Stimulated activated CD4-positive, alpha-beta T cell treated with anti-CD3 and anti-CD28 coated beads, Interleukin-4, amount 100 ng/mL, for 48 hours (primary cell): ENCODE data around the gene CARHSP1.
"Not testable (repeated sequence)": the region's sequence is repeated elsewhere in the genome, so short reads cannot be mapped to it uniquely, and the experiment has no call there.

Source experiments
- DNase-seq, 2 donors: peaks; one replicate each; pipeline ENCODE4 v3.0.0-alpha.2; 2020; ENCODE audit warnings: low read depth in 2 of 2

Gene CARHSP1

DNA sequence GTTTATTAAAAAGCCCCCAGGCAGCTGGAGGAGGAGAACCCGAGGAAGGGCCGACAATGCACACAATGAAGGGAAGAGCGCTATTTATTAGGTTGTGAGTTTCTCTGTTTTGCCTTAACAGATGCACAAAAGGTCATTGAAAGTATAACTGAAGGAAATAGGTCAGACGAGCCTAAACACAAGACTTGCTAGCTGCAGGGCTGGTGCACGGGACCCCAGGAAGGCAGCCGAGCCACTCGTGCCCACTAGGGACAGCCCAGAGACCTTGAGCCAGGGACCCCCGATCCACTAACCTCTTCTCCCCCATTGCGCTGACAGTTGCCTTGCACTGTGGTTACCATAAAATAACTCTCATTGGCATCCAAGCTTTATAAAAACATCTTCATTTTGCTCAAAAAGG is 24.6 kb upstream of the CARHSP1 start:
- no peak for DNase-seq

DNA sequence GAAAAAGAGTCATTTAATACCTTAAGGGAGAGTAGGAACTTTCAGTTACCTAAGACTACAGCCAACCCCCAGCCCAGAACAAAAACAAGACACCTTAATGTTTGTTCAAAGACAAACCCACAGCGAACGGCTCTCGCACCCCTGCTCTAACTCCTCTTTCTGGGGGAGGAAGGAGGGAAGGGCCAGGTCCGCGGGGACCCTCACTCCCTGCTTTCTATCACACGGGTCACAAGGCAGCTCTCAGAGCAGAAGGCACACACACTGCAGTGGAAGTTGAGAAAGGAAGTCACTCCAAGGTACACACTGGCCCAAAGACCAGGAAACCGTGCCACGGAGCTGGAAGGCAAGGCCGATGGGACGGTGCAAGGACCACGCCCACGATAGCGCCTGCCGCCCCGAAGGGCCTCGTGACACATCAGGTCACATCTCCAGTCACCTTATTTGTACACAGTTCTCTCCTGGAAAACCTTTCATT is 23.3 kb upstream of the CARHSP1 start:
- no peak for DNase-seq

DNA sequence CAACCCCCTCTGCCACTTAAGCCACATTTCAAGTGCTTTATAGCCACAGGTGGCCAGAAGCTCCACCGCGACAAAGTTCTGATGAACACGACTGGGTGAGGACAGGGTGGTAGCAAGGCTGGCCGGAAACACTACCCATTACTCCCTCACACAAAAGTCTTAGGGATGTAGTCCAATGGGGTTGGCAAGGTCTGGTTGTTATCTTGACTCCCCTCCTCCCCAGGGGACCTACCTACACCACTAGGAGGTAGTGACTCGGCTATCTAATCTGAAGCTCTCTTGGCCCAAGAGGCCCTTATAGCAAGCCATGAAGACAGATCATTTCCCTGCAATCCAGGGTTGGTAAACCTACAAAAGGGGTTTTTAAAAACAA is 21.7 kb upstream of the CARHSP1 start:
- DNase-seq: no peak

DNA sequence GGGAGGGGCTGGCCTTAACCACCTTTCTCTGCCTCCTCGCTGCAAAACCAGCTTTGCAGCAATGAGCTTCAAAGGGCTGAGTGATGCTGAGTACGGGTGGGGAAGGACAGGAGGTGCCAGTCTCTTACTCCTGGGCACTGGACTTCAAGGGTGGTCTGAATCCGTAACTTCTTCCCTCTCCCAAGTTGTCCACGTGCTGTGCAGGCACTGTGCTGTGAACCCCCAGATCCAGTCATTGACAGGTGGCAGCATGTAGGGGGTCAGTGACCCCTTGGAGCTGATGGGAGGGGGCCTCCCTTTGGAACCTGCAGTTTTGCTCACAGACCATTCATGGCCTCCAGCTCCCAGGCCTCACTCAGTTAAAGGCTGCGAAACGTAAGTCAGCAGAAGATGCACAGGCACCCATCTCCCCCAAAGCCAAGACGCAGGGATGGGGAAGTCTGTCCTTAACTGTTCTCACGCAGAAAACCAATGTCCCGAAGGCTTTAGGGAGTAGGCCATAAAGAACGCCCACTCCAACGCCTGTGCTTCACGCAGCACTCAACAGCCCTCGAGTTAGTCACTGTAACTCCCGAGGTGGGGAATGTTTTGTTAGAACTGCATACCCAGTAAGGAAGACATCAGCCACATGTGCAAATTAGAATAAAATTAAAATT is 21.2 kb upstream of the CARHSP1 start:
- no peak for DNase-seq

DNA sequence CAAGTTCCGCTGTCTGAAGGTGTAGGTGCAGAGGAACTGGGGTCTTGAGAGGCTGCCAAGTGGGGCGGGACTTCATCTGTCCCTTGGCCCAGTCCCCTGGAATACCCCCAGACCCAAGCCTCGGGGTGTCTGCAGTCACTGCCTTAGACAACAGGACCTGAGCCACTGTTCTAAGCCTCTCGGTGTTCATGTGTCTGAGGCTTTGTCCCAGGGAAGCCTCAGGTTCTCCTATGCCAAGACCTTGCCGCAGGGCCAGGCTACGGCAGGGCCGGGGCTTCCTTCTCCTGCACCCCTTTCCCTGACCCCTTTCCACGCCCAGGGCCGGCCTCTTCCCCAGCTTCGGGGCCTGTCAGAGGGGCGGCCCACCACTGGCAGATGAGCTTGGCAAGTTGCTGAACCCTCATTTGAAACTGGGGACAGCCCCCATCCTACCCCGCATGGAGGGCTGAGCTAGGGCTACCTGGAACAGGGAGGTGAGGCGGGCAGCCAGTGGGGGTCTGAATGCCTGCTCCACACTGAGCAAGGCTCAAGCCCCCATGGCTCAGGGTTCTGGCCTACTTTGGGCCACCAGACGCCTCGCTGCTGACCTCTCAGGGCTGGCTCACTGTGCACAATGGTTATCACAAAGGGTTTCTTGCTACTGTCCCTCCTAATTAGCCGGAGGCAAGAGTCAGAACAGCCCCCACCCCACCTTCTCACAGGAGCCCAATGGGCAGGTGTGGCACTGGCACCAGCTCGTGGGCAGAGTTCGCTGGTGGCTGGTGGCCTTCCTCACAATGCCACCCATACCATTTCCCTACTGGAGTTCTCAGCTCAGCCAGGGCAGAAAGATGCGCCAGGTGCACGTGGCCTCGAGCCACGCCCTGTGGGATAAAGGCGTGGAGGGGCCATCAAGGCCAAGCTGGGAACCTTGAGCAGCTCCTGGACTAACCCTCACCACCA is 20.4 kb upstream of the CARHSP1 start:
- no peak for DNase-seq

DNA sequence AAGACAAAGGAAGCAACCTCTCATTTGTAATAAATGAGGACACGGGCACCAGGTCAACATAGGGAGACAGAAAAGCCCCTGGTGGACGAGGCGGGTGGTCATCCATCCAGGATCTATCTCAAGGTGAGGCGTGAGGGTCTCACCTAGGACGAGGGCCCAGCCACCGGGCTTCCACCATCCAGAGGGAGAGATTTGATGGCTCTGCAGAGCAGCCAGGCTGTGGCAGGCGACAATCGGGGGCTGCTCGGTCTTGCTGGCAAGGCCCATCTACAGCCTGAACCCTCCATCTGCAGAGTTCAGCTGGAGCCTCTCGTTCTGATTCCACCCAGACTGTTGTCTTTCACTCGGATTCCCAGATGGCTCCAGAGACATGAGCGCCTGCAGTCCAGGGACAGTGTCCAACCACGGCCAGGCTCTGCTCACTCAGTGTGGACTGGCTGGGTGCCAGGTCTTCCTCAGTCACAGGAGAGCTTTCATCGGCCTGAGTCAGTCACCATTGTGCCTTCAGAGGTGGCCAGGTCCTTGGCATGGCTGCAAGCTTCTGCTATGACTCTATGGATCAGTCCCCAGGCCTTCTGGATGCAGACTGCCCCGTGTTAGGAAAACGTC is 19.2 kb upstream of the CARHSP1 start:
- no peak for DNase-seq

DNA sequence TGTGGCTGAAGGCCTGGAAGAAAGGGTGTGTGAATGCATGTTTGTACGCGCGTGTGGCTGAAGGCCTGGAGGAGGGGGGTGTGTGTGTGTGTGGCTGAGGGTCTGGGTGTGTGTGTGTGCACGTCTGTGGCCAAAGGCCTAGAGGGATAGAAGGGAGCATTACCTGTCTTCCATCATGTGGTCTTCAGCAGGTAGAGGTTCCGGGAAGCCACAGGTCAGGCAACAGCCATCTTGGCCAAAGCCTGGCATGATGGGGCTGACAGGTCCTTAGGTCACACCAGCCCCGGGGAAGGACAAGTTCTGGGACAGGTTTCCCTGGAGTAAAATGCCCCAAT is 18.6 kb upstream of the CARHSP1 start:
- no peak for DNase-seq

DNA sequence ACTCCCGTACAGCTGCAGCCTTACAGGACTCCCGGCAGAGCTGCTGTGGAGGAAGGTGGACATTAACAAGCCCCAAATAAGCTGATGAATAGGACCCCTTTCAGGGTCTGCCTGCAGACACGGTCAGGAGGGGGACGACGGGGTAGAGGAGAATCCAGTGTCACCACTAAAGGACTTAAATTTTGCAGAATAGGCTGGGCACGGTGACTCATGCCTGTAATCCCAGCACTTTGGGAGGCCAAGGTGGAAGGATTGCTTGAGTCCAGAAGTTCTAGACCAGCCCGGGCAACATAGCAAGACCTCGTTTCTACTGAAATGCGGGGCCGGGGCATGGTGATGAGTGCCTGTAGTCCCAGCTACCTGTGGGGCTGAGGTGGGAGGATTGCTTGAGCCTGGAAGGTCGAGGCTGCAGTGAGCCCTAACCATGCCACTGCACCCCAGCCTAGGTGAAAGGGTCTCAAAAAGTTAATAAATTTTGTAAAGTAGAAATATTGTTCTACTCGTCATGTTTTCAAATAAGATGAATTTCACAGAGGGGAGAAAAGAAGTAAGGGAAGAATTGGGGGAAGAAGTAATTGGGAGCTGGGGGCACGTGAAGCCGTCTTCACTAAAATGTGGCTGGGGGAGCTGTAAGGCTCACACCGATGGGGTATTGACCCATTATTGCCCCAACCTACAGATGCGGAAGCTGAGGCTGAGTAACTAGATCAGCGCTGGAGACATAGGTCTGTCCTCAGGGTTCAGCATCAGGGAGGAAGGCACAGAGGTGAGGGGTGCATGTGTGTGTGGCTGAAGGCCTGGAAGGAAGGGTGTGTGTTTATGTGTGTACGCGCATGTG is 18.0 kb upstream of the CARHSP1 start:
- no peak for DNase-seq

DNA sequence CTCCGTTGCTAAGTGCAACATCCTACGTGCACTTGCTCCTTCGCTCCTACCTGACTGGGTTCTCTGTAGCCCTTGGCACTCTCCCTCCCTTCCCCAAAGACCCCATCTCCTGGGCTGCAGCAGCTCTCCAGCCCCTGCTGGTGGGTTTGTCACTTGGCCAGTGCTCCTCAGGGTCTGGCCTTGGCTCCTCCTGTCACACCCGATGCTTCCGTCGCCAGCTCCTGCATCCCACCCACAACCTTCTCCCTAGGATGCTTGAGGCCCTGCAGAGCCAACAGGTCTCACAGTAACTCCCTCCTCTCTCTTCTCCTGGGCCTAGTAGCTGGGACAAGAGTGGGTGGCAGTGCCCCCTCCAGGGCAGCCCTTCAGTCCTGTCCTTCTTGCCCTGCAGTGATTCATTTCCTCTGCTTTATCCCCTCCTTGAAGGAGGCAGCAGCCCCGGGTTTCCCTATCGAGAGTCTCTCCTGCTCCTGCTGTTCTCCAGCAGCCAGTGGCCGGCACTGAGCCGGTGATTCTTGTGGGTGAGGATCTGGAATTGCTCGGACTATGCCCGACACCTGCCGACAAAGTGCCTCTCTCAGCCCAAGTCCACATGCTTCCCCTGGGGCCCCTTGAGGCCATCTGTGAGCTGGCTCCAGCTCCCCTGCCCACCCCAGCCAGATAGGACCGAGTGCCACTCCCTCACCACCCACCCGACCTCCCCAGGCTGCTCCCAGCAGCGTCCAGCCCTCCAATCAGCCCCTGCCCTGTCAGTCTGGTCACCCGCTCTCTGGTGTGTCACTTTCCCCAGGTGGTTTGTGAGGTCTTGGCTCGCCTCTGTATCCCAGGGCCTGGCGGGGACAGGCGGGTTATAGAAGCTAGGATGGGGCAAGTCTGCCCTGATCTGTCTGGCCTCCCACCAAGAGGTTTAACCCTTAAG is 17.1 kb upstream of the CARHSP1 start:
- DNase-seq: no peak

DNA sequence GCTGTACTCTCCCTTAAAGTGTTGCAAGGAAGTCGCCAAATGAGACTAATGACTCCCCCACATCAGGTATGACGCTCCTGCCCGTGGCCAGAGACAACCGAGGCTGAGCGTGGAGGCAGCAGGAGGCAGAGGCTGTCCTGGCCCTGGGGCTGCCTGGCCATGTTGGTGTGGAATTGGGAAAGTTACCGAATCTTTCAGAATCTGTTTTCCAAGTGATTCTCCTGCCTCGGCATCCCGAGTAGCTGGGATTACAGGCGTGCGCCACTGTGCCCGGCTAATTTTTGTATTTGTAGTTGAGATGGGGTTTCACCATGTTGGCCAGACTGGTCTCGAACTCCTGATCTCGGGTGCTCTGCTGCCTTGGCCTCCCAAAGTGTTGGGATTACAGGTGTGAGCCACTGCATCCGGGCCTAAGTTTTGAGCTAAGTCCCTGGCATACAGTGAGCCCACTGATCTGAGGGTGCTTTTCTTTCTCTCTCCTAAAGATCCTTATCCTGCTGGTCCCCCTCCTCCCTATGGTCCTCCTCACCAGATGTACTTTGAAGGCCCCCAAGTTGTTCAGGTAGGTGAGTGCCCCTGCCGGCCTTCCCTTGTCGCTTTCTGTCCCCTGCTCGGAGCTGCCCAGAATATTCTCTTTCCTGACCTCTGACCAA is 14.0 kb upstream of the CARHSP1 start:
- no peak for DNase-seq

DNA sequence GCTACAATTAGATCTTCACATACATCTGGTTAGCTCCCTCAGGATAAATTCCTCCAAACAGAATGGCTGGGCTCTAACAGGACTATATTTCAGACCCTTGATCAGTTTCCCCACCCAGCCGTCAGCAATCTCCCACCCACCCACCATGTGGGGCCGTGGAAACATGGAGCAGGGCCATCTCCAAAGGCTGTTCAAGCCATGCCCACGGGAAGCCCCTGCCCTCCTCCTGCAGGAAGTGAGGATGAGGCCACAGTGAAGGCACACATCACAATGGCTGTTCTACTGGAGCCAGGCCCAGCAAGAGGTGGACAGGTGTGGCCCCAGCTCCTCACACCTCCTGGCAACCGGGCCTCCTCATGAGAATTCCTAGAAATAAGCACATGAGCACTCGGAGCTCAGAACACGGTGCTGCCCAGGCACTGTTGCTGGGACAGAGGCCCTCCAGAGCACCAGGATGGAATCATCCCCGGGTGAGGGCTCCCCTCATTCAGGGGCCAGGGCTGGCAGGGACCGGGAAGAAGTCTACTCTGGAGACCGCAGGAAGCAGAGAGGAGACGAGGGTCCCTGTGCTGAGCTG is 13.3 kb upstream of the CARHSP1 start, which contains the start of gene LITAFD:
Gene LITAFD (plus strand): TSS at position 311 of the 577 bp plus-strand sequence. CDS start 2,005 bp downstream, outside the sequence.
- DNase-seq: no peak

DNA sequence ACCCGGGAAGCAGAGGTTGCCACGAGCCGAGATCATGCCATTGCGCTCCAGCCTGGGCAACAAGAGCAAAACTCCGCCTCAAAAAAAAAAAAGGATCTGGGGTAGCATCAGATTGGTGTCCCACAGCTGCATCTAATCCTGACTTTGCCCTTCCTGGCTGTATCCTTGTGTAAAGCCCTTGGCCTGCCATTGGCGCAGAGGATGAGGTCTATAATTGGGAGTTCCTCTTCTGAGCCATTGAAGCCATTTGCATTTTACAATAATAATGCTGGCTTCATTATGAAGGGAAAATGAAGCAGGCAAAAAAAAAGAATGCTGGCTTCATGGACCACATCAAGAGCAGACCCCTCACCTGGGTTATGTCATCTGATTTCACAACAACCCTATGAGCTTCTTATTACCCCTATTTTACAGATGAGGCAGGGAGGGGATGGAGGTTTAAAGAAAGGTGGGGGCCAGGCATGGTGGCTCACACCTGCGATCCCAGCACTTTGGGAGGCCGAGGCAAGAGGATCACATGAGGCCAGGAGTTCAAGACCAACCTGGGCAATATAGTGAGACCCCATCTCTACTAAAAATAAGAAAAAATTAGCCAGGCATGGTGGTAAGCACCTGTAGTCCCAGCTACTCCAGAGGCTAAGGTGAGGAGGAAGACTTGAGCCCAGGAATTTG is 12.2 kb upstream of the CARHSP1 start:
- no peak for DNase-seq

DNA sequence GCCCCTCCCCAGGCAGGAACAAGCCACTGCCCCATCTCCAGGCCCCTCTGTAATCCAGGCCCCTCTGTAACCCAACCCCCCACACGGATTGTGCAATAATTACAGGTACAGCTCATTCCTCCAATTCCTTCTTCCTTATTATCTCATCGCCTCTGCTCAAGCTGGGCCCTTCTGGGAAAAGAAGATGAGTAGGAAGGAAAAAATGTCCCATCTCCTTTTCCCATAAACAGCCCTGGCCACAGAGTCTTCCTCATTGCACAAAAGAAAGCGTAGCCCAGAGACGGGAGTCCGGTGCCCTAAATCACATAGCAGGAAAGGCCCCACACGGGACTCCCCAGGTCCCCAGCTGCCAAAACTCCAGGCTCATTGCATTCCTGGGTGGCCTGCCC is 9.7 kb upstream of the CARHSP1 start:
- no peak for DNase-seq

DNA sequence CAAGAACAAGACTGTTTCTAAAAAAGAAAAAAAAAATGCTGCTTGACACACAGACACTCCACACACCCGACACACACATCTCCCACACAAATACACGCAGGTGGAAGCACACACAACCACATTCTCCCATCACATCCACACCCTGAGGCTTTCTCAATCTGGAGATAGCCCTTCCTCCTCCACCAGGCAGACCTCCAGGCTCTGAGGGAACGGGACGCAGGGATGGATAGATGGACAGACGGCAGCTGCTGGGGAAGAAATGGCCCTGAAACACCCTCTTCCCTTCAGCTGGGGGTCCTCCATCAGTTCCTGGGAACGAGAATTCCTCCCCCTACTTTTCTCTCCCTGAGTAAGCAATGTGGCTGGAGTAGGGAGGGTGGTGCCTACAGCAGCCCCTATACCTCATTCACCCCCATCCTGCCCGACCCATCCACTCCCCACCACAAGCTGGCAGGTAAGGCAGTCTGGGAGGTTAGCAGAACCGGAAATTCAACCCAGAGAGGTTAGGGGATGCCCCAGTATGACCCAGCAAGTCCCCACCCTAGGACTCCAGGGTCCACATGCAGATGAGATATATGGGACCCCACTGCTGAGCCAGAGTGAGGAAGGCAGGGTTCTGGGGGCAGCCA is 9.2 kb upstream of the CARHSP1 start:
- no peak for DNase-seq

DNA sequence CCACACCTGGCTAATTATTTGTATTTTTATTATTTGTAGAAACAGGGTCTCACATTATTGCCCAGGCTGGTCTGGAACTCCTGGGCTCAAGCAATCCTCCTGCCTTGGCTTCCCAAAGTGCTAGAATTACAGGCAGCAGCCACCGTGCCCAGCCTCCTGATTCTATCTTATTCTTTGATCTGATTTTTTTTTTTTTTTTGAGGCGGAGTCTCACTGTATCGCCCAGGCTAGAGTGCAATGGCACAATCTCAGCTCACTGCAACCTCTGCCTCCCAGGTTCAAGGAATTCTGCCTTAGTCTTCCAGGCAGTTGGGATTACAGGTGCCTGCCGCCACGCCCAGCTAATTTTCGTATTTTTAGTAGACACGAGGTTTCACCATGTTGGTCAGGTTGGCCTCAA is 6.5 kb upstream of the CARHSP1 start:
- not testable (repeated sequence) for DNase-seq

DNA sequence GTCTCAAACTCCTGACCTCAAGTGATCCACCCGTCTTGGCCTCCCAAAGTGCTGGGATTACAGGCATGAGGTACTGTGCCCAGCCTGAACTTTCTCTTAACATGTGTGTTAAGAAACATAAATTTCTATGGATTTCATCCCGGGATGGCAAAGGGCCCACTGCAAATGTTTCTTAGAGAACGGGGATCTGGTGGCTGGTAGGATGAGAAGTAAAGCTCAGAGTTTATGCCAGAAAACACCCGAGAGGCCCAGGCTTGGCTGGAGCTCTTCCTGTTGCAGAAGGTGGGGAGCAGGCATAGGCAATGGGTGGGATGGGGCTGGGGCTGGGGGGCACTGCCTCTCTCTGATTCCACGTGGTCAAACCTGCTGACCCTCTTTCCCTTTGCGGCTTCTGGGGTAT is 5.6 kb upstream of the CARHSP1 start:
- DNase-seq: no peak

DNA sequence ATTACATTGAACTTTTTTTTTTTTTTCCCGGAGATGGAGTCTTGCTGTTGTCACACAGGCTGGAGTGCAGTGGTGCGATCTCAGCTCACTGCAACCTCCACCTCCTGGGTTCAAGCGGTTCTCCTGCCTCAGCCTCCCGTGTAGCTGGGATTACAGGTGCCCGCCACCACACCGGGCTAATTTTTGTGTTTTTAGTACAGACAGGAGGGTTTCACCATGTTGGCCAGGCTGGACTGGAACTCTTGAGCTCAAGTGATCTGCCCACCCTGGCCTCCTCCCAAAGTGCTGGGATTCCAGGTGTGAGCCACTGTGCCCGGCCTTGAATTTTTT is 5.0 kb upstream of the CARHSP1 start:
- not testable (repeated sequence) for DNase-seq

DNA sequence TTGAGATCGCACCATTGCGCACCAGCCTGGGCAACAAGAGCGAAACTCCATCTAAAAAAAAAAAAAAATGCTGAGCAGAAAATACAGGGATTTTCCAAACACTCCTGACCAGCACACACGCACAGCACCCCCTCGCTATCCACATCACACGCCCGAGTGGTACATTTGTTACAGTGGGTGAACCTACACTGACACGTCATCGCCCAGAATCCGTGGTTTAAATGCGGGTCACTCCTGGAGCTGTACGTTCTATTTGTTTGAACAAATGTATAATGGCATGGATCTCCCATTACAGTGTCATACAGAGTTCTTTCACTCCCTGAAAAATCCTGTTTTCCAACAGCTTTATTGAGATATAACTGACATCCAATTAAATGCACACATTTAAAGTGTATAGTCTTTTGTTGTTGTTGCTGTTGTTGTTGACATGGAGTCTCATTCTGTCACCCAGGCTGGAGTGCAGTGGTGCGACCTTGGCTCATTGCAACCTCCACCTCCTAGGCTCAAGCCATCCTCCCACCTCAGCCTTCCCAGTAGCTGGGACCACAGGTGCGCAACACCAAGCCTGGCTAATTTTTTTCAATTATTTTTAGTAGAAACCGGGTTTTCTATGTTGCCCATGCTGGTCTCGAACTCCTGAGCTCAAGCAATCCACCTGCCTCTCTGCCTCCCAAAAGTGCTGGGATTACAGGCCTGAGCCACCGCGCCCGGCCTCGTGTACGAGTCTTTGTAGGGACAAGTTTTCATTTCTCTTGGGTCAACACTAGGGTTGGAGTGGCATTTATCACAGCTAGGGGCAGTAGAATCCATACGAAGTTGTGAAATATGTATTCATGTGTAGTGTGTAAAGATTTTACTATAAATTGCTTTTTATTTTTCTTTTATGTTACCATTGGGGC is 4.4 kb upstream of the CARHSP1 start:
- DNase-seq: no peak
